GM18870 (cell line): Measurements from ENCODE around the gene FNDC3B.

ENCODE experiments used
- ATAC-seq: cut with Tn5 transposase; IDR thresholded peaks from one replicate; pipeline ENCODE4 v1.9.1; 2021; ENCODE audit warnings: moderate library complexity; ENCODE audit not compliant: unreplicated experiment

The FNDC3B gene

DNA sequence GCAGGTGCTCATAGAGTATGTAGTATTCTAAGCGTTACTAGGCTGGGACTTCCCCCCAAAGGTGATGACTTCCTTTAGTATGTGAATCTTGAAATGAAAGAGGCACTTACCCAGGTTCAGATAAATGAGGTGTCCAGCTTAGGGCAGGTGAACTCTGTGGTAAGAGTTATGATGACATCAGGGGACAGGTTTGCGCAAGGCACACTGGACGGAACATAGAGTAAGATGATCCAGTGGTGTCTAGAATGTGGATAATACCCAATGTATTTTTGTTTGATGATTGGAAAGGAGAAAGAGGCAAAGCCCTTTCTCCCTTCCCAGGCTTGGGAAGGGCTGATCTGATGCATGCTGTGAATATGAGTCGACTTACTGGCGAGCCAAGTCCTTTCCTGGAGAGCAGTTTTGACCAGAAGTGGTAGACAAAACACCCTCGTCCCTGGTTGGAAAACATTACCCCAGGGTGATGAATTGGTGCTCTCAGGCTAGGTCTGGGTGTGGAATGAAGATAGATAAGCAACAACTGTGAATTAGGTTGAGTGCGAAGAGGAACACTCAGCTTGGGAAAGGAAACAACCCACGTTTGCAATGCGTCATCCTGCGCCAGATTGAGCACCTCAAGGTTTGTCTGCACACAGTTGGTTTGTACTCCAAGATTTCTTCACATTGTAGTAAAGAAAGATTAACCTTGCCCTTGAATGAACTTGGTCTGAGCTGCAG, 284.7 kb downstream of the FNDC3B start:
- ATAC-seq, result no peak

DNA sequence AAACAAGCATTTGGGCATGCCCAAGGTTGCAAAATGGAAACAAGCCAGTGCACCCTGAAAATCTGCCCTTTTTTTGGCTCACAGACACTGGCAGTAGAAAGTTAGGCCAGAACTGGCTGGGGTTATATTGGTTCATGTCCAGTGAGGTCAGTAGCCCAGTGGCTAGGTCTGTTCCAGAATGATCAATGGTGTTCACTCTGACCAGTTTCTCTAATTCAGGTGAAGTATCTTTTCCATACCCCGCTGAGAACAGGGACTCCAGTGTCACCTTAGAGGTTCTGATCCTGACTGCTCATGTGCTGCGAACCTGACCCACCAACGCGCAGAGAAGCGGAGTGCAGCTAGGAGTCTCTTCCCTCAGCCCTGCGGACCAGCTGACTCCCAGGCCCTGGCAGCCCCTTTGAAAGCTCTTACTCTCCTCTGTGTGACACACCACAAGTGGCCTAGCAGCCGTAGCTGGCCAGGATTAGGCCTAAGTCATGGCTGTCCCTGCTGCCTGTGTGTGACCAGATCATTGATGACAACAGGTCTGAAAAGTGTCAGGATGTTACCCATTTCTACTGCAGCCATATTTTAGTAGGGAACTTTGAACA, 285.3 kb downstream of the FNDC3B start:
- no peak for ATAC-seq

DNA sequence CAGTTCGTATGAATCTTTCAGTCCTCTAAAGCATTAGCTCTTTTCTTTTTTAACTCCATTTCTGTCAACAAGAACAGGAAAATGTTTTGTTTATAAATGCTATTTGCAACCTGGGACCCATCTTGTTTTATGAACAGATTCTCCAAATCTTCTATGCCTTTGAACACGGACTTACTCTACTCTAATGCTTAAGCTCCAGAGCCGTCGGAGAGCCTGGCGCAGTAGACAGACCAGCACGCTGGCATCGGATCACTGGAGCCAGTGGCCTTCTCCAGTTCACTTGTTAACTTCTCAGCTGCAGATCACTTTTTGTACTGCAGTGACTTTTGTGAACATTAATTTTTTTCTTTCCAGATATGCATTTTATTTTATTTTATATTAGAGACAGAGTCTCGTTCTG, 286.1 kb downstream of the FNDC3B start:
- ATAC-seq, result no peak

DNA sequence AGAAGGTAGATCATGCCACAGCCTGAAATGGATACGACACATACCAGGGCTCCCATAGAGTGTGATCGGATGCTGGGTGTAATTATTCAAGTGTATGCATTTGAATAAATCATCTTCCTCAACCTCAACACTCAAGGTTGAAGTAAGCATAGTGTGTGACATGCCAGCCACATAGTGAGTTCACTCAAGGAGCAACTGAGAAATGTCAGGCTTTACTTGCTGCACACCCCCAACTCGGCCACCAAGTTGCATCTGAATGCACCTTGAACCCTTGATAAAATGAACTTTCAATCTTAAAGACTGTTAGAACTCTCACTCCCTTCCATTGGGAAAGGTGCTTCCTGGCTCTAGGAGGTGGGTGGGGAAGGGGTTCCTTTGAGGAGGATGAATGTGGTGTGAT, 287.6 kb downstream of the FNDC3B start:
- no peak for ATAC-seq

DNA sequence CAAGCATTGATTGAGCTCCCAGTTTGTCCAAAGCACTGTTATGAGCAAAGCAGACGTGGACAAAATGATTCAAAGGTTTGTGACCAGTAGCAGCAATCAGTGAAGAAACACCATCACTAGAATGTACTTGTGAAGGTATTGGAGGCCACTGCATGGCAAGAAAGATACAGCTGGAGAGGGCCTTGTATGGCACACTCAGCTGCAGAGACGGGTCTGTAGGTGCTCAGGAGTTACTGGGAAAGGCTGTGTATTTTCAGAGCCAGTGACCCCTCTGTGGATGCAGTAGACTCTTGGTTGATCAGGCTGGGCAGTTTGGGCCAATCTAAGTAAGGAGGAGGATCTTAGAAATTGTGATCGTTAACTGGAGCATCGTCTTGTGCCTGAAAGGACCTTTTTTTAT, 288.9 kb downstream of the FNDC3B start:
- no peak for ATAC-seq

DNA sequence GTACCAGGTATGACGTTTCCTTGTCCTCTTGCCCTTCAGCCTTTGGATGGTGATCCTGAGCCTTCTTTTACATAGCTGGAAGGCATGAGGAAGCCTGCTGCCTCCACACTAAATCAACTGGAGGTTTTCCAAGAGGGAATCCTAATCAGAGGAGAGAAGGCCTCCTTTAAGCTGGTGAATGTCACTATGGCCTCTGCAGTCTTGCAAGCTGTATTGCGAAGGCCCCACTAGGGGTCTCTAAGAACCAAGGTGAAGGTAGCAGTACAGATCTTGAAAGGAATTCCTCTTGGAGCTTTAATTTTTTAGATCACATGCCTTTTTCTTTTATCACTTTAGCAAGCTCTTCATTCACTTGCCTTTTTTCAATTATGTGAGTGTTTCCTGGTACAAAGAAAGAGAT, 289.7 kb downstream of the FNDC3B start:
- no peak for ATAC-seq

DNA sequence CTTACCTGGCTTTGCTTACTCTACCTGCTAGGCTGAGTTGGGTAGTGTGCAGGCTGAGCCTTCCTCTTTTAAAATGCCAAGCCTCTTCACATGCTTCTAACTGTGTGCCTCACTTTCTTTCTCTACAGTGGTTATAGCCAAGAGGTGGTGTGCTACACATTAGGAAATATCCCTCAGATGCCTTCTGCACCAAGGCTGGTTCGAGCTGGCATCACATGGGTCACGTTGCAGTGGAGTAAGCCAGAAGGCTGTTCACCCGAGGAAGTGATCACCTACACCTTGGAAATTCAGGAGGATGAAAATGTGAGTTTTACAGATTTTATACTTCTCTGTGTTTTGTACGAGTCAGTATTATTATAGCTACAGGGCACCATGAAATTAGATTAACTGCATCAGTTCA, 291.0 kb downstream of the FNDC3B start:
- no peak for ATAC-seq

DNA sequence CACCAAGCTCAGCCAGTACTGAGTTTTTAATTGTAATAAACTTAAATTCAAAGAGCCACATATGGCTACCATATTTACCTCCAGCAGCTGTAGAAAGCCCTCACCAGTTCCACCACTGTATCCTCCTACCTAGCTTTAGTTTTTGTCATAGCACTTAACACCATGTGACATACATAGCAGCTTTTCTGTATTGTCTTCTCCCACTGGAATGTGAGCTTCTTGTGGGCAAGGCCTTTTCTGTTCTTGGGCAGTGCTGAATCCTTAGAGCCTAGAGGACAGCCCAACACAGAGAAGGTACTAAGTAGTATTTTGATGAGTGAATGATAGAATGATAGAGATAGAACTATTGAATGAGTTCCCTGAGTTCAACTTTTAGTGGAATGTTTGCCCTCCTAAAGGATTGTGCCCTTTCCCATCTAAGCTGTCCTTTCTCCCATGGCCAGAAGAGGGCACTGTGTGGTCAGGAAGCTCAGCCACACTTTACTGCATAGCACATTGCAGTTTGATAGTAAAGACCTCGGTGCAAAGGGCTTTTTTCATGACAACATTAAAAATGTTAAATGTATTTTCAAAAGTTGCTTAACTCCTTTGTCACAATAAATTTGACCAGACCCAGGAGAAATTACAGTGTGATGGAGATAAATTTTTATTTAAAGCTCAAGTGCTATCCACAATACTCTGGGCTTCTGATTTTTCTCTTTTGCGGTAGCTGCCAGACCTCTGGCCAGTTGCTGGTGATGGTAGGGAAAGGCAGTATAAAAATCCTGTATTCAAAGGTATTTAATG, 293.1 kb downstream of the FNDC3B start:
- peak; percentile 63 for ATAC-seq

DNA sequence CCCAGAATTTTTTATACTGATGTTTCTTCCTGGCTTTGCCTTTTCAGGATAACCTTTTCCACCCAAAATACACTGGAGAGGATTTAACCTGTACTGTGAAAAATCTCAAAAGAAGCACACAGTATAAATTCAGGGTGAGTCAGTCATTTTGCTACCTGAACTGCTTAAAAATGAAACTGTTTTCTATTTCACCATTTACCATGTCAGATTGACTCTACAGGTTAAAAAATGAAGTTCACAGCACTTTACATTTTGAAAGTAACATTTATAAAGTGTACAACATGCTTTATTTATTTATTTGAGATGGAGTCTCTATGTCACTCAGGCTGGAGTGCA, 293.6 kb downstream of the FNDC3B start:
- ATAC-seq, result no peak

DNA sequence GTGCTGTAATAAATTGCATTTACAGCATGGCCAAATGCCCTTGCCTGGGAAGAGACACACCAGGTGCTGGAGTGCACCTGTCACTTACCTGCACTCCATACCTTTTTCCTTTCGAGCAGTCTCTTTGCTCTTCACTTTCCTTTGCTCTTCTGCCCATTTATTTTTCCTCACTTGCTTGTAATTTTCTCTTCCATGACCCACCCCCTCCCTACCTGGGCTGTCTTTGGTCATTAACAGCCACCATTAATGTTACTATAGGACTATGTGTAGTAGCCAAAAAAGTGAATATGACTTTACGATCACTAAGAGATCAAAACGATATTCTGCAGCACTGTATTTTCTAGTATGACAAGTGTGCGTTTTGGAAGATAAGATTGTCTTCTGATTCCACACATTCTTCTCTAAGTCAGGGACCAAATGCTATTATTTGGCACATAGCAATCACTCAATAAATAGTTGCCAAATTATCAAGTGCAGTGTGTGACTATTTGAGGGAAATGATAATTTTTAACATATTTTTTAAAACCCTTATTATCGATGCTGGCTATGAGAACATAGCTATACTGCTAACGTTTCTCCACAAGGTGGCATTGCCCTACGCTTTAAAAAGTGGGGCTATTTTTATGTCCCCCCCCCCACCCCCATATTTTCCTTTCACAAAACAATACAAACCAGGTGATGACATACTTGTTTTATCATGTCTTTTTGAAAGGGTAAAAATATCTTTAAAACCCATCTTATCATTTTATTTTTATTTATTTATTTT, 294.5 kb downstream of the FNDC3B start:
- ATAC-seq, result no peak

DNA sequence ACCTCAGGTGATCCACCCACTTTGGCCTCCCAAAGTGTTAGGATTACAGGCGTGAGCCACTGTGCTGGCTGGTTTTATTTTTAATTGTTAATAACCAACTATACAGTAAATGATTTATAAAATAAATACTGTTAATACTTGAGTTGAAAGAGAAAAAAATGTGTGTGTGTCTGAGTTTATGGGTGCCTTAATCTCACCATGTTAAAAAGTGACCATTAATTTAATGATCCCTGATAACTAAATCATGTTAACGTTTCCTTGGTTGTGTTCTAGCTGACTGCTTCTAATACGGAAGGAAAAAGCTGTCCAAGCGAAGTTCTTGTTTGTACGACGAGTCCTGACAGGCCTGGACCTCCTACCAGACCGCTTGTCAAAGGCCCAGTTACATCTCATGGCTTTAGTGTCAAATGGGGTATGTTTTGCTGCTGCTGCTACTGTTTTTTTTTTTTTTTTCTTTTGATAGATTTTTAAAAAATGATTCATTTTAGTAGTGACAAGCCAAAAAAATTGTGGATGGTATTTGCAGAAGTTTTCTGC, 295.4 kb downstream of the FNDC3B start:
- ATAC-seq, result no peak

DNA sequence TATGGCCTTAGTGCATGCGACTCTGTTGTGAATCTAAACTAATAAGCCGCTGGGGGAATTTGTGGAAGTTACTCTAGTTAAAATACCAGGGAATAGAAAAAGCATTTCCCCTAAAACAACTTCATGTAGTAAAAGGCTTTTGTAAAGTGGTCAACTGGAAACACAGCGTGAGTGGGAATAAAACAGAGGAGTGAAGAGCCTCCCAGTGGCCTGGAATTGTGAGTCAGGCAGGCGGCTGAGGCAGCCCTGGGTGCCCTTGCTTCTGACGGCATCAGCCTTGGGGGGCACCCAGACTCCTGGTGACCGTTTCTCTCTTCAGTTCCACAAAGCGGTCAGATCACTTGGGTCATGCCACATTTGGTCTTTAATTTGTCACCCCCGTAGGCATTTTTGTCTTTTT, 300.5 kb downstream of the FNDC3B start:
- no peak for ATAC-seq

DNA sequence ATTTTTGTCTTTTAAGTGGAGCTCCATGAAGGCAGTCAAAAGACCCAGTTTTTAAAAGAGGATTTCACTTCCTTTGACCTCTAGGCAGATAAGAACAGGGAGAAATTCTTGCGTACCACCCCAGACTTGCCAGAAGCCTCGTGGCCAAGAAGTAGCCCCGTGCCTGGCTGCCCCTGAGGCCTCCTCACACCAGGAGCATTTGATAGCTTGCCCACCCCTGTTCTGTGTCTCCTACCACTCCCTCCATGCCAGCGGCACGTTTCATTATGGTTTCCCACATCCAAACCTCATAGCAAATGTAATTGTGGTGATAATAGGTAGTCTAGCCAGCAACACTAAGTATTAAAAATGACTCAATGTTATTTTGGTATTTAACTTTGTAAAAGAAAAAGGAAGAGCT, 301.2 kb downstream of the FNDC3B start:
- no peak for ATAC-seq

DNA sequence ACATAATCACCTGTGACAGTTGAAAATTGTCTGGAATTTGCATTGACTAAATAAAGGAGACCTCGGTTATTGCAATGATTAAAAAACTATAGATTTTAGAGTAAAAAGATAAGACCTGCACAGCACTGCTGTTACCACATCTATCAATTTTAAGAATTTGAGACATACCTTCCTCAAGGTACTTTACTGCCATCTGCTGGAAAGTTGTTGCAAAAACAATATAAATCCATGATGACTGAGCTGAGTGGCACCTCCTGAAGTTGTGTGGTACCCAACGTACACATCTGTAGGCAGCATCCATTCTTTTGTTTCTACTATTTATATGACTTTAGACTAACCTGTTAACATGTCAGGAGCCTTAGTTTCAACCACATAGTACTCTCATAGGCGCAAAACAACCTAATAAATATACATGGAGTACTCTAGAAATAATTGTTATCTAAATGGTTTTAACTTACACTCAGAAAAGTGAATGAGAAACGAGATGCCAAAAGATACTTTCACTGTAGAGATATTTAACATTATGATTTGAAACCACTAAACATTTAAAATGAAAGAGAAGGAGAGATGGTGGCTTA, 302.2 kb downstream of the FNDC3B start:
- peak; percentile 53 for ATAC-seq

DNA sequence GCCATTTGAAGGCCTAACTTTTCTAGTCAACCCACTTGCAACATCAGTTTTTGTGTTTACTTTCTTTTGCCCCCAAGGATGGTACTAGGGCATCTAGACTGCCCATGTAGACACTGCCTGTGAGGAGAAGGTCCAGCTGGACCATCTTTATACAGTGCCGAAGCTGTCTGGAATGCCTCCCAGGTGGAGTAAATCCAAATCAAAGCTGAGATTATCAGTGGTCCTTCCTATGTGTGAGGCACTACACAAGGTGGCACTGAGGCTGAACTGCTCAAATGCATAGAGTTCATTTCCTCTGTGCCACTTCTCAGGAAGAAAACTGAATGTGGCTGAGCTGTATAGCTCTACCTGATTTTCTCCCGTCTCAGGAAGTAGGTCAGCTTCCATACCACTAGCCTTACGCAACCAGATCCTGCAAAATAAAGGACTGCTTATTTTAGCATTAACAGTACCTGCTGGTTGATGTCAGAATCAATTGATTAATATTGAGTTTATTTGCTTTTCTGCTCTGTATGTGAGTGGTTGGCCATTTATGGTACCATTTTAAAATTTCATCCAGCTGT, 302.8 kb downstream of the FNDC3B start:
- ATAC-seq, result no peak

DNA sequence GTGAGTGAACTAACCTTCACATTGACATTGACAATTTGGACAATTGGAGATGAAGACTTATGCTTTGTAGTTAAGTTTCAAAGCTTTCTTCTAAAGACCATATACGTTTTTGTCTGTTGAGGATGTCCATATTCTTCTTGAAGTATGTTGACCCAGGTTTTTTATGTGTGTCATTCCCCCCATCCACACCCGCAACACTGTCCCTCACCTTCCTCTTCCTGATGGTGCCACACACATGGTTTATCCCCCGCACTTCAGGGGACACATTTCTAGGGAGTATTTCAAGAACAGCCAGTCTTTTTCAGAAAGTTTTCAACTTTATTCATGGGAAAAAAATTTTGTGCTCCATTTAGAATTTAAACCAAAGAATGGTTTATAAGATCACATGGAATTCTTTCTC, 303.7 kb downstream of the FNDC3B start:
- ATAC-seq, result no peak

DNA sequence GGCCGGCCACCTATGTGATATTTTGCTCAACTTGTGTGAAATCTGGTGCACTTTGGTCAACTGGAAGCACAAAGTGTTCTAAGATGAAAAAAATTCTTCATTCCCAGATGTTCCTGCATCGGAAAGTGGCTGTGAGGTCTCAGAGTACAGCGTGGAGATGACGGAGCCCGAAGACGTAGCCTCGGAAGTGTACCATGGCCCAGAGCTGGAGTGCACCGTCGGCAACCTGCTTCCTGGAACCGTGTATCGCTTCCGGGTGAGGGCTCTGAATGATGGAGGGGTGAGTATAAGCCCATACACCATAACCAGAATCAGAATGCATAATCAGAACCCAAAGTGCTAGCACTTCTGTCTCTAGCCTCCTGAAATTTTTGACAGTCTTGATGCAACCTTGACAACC, 304.6 kb downstream of the FNDC3B start:
- ATAC-seq, result no peak

DNA sequence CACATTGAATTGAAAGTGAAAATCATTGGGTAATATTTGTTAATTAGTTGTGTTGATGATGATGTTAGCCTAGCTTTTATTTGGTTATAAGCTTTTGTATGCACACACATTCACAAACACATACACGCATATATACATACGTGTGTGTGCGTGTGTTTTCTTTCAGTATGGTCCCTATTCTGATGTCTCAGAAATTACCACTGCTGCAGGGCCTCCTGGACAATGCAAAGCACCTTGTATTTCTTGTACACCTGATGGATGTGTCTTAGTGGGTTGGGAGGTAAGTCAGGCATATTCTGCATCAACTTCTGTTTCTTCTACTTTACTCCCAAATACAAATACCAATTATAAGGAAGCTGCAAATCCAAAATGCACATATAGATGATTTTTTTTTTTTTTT, 306.8 kb downstream of the FNDC3B start:
- no peak for ATAC-seq

DNA sequence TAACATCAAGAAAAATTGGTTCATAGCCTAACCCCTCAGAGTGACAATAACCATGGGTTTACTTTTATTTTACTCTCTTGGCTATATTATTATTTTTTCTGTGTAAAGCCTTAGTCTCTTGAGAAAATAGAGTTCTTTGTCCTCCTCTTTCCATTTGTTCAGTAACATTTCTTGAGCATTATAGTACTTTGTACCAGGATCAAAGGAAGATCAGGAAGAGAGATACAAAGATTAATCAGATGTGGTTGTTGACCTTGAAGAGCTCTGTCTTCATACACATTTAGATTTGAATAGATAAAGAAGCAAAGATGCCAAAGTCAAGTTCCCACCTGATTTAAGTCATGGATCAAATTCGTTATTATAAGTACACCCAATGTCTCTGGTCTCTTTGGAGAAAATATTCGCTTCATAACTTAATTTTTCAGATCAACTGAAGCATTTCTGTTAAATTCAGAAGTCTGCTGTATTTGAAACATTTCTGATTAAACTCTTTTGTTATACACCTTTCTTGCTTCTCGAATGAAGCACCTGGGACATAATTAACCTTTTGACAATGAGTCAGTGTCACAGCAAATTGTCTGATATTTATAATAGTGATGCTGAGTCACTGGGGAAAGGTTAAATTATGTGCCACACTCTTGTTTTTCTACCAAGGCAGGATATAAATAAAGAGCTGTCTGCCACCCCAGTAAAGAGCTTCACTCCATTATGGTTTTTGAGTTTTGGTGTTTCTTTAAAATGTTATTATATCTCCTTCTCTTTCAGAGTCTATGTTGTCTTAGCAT, 308.7 kb downstream of the FNDC3B start:
- ATAC-seq, result no peak

DNA sequence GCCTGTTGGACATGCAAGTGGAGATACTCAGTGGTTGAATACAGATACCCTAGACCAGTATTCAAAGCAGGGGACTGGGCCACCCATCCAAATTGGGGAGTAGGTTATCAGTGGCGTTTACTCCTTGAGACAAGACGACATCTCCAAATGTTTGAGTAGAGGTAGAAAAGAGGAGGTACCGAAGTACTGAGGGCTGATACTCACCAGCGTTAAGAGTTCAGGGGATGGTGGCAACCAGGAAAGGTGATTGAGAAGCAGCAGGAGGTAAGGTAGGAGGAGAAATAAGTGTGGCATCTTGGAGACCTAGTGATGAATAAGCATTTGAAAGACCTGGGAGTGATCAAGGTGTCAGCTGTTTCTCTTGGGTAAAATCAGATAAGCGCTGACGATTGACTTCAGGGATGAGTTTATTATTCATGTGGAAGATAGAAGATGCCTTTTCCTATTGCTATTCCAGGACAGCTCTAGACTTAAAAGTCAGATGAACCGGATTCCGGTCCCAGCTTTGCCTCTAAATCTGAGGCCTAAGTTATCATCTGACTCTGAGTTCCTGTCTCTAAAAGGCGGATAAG, 312.6 kb downstream of the FNDC3B start:
- no peak for ATAC-seq
